Lung (tissue), 12 donors: Measurements from ENCODE around the gene SFXN5. TPM values are rescaled to one million over a fixed set of nuclear protein-coding genes. Genes with fewer than 3 reads are reported as not detected.
A peak's percentile ranks its signal among the peaks of the same experiment; 100 is the strongest.

Experiments
- ATAC-seq: fragments of 200-7000 bp; cut with Tn5 transposase; one replicate; pipeline ENCODE4 v1.9.1; 2020; ENCODE audit warnings: moderate number of reproducible peaks; ENCODE audit not compliant: insufficient read depth, low FRiP score
- DNase-seq, 3 donors: peaks; one replicate each; pipeline ENCODE4 v3.0.0-alpha.2; 2013 to 2017
- H3K27ac ChIP-seq, 2 donors: one replicate each; pipeline ENCODE4 v1.5.1; 2013; ENCODE audit warnings: mild to moderate bottlenecking in 2 of 2, moderate library complexity in 2 of 2, control low read depth in 1 of 2, inconsistent platforms in 1 of 2, low read depth in 1 of 2, low read length in 1 of 2
- H3K27me3 ChIP-seq, 3 donors: one replicate each; pipeline ENCODE4 v1.5.1; 2013; ENCODE audit warnings: low read length in 2 of 3; ENCODE audit not compliant: control insufficient read depth in 3 of 3, insufficient read depth in 3 of 3
- H3K36me3 ChIP-seq, 4 donors: one replicate each; pipeline ENCODE4 v1.5.1; 2013; ENCODE audit warnings: low read length in 4 of 4, mild to moderate bottlenecking in 1 of 4, moderate library complexity in 1 of 4; ENCODE audit not compliant: control insufficient read depth in 4 of 4, insufficient read depth in 4 of 4
- H3K4me1 ChIP-seq, 5 donors: one replicate each; pipeline ENCODE4 v1.5.1; 2013; ENCODE audit warnings: low read length in 5 of 5, mild to moderate bottlenecking in 2 of 5, moderate library complexity in 1 of 5; ENCODE audit not compliant: control insufficient read depth in 5 of 5, insufficient read depth in 5 of 5
- H3K4me3 ChIP-seq: one replicate; pipeline ENCODE4 v1.5.1; 2013; ENCODE audit warnings: mild to moderate bottlenecking, control low read depth, moderate library complexity
- H3K9ac ChIP-seq, 2 donors: one replicate each; pipeline ENCODE4 v1.5.1; 2013; ENCODE audit warnings: low read length in 2 of 2, control low read depth in 1 of 2; ENCODE audit not compliant: insufficient read depth in 1 of 2
- H3K9me3 ChIP-seq, 4 donors: one replicate each; pipeline ENCODE4 v1.5.1; 2013; ENCODE audit warnings: low read length in 3 of 4, mild to moderate bottlenecking in 1 of 4, moderate library complexity in 1 of 4; ENCODE audit not compliant: control insufficient read depth in 4 of 4, insufficient read depth in 3 of 4
- CTCF ChIP-seq: IDR thresholded peaks from 2 replicates; pipeline ENCODE4 v1.5.1; 2012; ENCODE audit warnings: mild to moderate bottlenecking; ENCODE audit errors: control extremely low read depth, extremely low read depth
- WGBS, 2 donors: extraction: QIAGEN DNeasy Blood & Tissue Kit; methylation state at CpG; one replicate each; pipeline ENCODE4 v1.1.7; 2013; 5-methylcytosine and 5-hydroxymethylcytosine counted together
- polyA plus RNA-seq, 2 donors: library from polyadenylated mRNA; stranded (reverse); fragments of 200-250 nt; gene quantifications; one replicate each; pipeline ENCODE4 v1.2.1, GENCODE V29; 2013
- total RNA-seq, 2 donors: library from RNA; depleted of rRNA in 1 of 2; stranded (reverse); fragments of >200 nt in 1 of 2; gene quantifications; one replicate each; pipeline ENCODE4 v1.2.1, GENCODE V29; 2014 to 2021
- donor health status: control.
- donor health status: control.
- donor health status: Bipolar disorder and iron deficiency.
- donor health status: healthy.
- donor health status: DM: yes; HTN: yes; CAD: no.

Gene SFXN5
- total and polyA plus RNA-seq, 4 donors = 8.3 to 15.6 (median 9.6) TPM

GRCh38 chr2:72892506-72893173 is 178.9 kb downstream of the SFXN5 start:
- peaks cover 0 to 11% (median 7%) of the 10 kb centered on the region in 5 donors for H3K4me1 ChIP-seq
- no peak overlapping the region for H3K27ac ChIP-seq
- peaks cover 0 to 2% (median 0%) of the 10 kb centered on the region in 4 donors for H3K9me3 ChIP-seq
- H3K27me3 ChIP-seq = peaks cover 0 to 28% (median 20%) of the 10 kb centered on the region in 3 donors
- ATAC-seq (peak; percentile 59), DNase-seq (peak; percentile 59 to 74 (median 68))
- H3K9ac ChIP-seq = no peak overlapping the region
- no peak overlapping the region for H3K4me3 ChIP-seq
- TF ChIP-seq CTCF = peak; percentile 55
- 13 to 30% methylated on average over 11 of the region's 11 CpGs for WGBS, 2 donors
- peaks cover 0 to 16% (median 0%) of the 10 kb centered on the region in 4 donors for H3K36me3 ChIP-seq

Other genes with a start within 250 kb of the SFXN5 start
- 10 to 100 TPM; 20.9 to 46.0 TPM for gene EXOC6B, start 245.7 kb downstream of the SFXN5 start, total RNA-seq
- gene EXOC6B, start 245.7 kb downstream of the SFXN5 start, polyA plus RNA-seq = 1 to 10 TPM; 3.3 to 4.4 TPM
- 10 to 100 TPM; 11.1 to 38.0 TPM for gene SPR, start 184.3 kb downstream of the SFXN5 start, total RNA-seq
- gene SPR, start 184.3 kb downstream of the SFXN5 start, polyA plus RNA-seq = 10 to 100 TPM; 31.6 to 32.2 TPM
- under 1 TPM in 1 of 2 donors, not detected in 1; 0.12 TPM for gene EMX1, start 154.2 kb downstream of the SFXN5 start, total RNA-seq
- gene EMX1, start 154.2 kb downstream of the SFXN5 start, polyA plus RNA-seq = under 1 TPM in 1 of 2 donors, not detected in 1; 0.02 TPM
- 10 to 100 TPM; 11.0 to 23.8 TPM for gene RAB11FIP5, start 41.2 kb upstream of the SFXN5 start, total RNA-seq
- gene RAB11FIP5, start 41.2 kb upstream of the SFXN5 start, polyA plus RNA-seq = 10 to 100 TPM; 10.0 to 12.7 TPM
- gene NOTO, start 130.9 kb upstream of the SFXN5 start, total RNA-seq = not detected
- not detected for gene NOTO, start 130.9 kb upstream of the SFXN5 start, polyA plus RNA-seq
- gene SMYD5, start 142.5 kb upstream of the SFXN5 start, total RNA-seq = 10 to 100 TPM; 10.8 to 19.5 TPM
- 10 to 100 TPM; 15.0 to 16.8 TPM for gene SMYD5, start 142.5 kb upstream of the SFXN5 start, polyA plus RNA-seq
- gene PRADC1, start 161.5 kb upstream of the SFXN5 start, total RNA-seq = 10 to 100 TPM in 1 of 2 donors, 1 to 10 TPM in 1; 4.4 to 20.7 TPM
- 10 to 100 TPM; 18.7 to 18.8 TPM for gene PRADC1, start 161.5 kb upstream of the SFXN5 start, polyA plus RNA-seq
- 100 to 1,000 TPM; 129 to 207 TPM for gene CCT7, start 162.6 kb upstream of the SFXN5 start, total RNA-seq
- gene CCT7, start 162.6 kb upstream of the SFXN5 start, polyA plus RNA-seq = 100 to 1,000 TPM; 163 to 193 TPM
- gene FBXO41, start 212.8 kb upstream of the SFXN5 start, total RNA-seq = 1 to 10 TPM in 1 of 2 donors, under 1 TPM in 1; 0.97 to 5.0 TPM
- 1 to 10 TPM in 1 of 2 donors, under 1 TPM in 1; 0.93 to 2.4 TPM for gene FBXO41, start 212.8 kb upstream of the SFXN5 start, polyA plus RNA-seq
- not detected for gene EGR4, start 221.8 kb upstream of the SFXN5 start, total RNA-seq
- under 1 TPM in 1 of 2 donors, not detected in 1; 0.30 TPM for gene EGR4, start 221.8 kb upstream of the SFXN5 start, polyA plus RNA-seq